T follicular helper cell (primary cell): ENCODE results near the gene AMOT.
"Not testable (repeated sequence)": the region's sequence is repeated elsewhere in the genome, so short reads cannot be mapped to it uniquely, and the experiment has no call there.

Source experiments
- DNase-seq: peaks from one replicate; pipeline ENCODE4 v3.0.0-alpha.2; 2020; ENCODE audit warnings: low read depth
- total RNA-seq, 2 experiments: gene quantifications; one replicate each; lab custom pipeline; 2026; lab: John Stamatoyannopoulos, UW

Gene AMOT, protein sequence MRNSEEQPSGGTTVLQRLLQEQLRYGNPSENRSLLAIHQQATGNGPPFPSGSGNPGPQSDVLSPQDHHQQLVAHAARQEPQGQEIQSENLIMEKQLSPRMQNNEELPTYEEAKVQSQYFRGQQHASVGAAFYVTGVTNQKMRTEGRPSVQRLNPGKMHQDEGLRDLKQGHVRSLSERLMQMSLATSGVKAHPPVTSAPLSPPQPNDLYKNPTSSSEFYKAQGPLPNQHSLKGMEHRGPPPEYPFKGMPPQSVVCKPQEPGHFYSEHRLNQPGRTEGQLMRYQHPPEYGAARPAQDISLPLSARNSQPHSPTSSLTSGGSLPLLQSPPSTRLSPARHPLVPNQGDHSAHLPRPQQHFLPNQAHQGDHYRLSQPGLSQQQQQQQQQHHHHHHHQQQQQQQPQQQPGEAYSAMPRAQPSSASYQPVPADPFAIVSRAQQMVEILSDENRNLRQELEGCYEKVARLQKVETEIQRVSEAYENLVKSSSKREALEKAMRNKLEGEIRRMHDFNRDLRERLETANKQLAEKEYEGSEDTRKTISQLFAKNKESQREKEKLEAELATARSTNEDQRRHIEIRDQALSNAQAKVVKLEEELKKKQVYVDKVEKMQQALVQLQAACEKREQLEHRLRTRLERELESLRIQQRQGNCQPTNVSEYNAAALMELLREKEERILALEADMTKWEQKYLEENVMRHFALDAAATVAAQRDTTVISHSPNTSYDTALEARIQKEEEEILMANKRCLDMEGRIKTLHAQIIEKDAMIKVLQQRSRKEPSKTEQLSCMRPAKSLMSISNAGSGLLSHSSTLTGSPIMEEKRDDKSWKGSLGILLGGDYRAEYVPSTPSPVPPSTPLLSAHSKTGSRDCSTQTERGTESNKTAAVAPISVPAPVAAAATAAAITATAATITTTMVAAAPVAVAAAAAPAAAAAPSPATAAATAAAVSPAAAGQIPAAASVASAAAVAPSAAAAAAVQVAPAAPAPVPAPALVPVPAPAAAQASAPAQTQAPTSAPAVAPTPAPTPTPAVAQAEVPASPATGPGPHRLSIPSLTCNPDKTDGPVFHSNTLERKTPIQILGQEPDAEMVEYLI
- 2.1 to 8.7 reads per million in 2 experiments for total RNA-seq

DNA sequence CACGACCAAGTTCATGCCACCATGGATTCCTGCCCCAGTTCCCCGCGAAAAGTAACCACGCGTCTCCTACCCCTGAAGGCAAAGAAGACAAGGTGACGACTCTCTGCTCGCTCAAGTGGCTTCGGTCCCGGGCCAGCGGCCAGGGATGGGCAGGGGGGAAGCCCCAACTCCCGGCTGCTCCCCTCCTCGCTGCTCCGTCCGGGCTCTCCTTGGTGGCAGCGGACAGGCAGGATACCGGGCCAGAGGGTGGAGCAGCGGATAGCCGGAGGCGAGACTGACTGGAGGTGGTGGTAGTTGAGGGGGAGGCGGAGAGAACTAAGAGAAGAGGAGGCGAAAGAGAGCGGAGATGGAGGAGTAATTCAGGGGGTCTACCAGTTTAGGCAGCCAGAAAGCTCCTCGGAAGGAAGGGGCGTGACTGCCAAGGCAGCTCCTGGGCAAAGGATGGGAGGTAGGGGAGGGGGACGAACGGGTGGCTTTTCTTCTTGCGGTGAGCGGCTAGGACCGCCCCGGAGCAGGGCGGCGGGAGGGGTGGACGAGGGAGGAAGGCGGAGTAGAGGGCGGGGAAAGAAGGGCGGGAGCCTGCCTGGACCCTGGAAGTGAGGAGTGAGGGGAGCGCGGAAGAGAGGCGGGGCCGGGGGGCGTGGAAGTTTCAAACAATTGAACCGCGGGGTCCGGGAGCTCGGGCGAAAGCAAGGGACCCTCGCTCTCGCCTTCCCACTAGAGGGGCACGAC lies at the start of gene AMOT:
TSS of gene AMOT (minus strand) at position 450 of the 732 bp plus-strand sequence. CDS start 17,705 bp downstream, outside the sequence.
- peak; percentile 42 for DNase-seq

DNA sequence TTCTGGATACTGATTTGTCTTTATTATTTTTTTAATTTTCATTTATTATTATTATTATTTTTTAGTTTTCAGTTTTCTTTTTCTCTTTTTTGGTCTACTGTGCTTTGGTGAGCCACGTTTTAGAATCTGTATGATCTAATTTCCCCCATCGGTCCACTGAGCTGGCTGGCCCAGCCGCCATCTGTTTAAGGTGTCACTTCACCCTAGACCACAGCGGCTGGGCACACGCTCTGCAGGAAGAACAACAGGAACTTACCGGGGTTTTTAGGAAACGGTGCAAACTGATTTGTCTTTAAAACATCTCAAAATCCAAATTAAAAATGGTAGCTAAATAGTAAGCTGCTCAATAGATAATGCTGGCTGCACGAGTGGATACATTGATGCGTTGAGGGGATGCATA lies 48.8 kb upstream of the AMOT start:
- no peak for DNase-seq

DNA sequence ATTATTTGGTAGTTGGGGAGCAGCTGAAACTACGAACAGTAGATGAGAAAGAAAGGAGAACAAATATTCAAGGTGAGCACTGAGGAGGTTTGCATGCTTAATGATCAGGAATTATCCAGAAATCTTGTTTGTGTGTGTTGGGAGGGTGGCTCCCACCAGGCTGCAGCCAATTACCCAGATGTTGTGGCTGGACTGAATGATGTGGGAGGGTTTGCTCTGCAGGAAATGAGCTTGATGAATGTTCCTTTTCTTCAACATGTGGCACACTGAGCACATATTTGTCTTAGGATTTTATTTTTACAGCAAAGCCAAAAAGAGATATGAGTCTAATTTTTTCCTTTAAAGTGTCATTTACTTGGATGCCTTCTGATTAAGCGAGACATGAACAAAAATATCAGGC lies 48.3 kb upstream of the AMOT start:
- DNase-seq = no peak

DNA sequence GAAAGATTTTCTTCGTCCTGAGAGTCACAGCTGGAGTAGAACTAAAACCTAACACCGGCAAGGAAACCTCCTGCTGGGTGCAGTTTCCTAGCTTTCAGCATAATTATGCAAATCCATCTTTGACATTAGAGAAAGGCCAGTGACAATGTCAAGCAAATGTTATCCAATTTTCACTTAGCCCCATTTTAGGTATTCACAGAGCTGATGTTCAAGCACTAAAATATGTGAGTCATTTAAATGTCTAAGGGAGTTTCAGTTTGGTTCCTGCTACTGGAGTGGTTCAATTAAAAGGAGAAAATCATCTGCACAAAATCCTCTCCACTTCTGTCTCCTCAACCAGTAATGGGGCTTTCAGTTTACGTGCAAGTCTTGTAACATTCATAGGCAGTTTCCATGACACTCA lies 37.1 kb upstream of the AMOT start:
- DNase-seq = no peak

DNA sequence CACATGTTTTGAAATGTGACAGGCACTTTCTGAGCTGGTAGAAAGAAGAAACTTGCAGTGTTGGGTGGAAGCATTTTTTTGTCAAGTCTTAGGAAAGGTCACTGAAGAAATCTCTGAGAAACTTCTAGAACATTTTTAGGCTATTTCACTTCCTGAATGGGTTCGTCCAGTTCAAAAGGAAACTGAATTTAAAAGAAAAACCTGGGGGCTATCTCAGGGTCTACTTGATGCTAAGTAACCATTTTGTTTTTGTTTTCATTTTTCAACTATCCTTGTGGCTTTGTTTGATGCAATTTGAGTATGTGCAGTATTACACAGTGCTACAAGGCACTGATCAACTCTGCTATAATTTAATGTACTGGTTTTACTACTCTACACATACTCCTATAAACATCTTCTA lies 34.0 kb upstream of the AMOT start:
- no peak for DNase-seq

DNA sequence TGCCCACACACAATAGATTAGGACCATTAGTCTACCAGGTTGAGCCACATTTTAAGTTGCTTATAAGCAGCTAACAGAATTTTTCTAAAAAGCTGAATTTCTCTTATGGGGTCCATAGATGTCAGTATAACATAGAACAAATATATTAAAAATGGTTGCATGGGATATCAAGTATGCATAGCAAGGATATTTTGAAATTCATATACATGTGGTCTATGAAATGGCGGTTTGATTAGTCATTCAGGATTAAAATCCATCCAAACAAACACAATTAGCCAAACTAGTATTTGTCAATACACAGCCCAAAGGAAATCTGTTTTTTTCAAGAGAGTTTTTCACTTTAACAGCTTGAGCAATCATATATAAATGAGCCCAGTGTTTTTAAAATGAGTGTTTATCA lies 33.5 kb upstream of the AMOT start:
- DNase-seq = no peak

DNA sequence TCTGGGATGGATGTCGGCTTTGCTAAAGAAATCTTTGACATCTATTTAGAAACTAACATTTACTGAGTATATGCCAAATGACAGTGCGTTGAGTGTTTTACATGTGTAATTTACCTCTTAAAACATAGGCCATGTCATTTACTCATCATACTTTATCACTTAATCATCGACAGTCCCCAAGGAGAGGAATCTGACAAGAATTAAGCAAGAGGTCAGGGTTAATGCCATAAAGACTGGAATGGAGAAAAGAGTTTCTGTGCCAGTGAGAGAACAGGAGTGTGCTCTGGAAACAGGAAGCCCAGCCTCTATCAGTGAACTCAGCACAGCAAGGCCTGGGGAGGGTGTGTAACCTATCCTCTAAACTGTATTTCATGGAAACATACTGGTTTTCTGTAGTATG lies 28.0 kb upstream of the AMOT start:
- DNase-seq = no peak

DNA sequence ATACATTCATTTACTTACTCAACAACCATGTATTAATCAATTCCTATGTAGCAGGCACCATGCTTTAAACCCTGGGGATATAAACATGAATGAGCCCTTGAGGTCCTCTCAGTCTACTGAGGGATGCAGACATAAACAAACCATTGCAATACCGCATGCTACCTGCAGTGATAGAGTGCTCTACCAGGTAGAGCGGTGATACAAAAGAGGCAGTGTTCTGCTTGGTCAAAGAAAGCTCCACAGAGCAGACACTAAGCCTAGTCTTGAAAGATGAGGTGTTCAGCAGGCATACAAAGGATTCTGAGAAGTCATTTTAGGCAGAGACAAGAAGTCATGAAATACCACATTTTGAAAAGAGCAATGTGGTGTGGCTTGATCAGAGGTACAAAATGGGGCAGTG lies 26.9 kb upstream of the AMOT start:
- no peak for DNase-seq

DNA sequence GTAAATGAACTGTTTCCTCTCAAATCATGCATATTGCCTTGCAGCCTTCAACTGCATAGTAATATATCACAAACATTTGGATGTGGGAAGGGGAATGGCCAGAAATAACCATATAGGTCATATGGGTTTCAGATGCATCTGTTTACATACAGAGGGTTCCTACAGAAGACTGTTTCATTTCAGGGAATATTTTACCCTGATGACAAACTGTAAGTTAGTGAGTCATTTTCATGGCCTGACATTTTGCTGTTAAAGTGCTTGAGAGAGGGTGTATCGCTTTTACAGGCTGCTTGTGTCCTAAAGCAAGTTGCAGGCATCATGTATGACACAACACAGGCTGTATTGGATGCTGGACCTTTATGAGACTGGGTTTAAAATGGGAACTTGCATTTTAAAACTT lies 25.5 kb upstream of the AMOT start:
- DNase-seq = no peak

DNA sequence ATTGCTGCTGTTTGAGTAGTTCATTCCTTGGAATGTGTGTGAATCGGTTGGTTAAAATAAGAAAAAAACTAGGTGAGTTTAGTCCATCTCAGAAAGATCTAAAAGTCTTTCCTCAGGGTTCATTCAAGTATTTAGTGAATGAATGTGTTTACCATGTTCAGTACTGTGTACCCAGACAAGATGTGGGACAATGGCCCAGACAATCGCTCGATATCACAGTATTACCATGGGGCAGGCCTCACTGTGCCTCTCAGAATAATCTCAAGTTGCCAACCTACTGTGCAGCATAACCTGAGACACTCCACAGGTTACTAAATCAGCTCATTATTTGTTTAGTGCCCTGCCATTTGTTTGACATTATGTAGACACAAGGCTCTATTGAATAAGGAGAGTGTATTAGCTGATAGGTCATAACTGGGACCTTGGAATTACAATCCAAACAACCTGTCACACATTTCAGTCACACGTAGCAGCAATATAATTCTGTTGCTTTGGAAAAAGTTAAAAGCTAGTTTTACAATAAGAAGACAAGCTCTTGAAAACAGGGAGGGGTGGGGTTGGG lies 24.9 kb upstream of the AMOT start:
- DNase-seq = no peak

DNA sequence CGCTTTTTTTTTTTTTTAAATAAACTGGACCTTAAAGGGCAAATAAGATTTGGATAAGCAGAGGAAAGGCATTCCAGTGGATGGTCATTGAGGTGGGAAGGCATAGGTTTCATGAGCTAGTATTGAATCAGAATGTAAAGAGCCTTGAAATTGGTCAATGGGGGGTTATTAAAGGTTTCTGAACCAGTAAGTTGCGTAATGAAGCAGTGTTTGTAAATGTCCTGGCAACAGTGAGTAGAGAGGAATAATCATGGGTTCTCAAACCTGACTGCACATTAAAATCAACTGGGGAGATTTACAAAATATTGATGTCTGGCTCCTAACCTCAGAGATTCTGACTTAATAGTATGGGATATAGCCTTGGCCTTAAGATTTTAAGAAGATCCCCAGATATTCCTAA lies 23.2 kb upstream of the AMOT start:
- DNase-seq = no peak

DNA sequence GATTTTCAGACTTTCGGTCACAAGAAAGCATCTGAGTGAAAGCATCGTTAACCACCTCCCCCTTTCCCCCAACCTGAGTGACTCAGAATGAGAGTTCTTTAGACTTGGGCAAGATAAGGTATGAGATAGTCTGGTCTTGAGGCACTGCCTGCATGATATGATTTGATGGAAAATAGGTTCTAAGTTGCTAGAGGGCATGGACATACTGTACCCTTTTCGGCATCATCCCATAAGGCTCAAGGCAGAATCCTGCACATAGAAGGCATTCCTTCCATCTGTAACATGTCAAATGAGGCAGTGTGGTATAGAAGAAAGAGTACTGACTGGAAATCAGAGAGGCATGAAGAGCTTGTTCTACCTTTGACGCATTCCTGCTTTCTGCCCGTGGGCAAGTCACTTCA lies 16.8 kb upstream of the AMOT start:
- no peak for DNase-seq

DNA sequence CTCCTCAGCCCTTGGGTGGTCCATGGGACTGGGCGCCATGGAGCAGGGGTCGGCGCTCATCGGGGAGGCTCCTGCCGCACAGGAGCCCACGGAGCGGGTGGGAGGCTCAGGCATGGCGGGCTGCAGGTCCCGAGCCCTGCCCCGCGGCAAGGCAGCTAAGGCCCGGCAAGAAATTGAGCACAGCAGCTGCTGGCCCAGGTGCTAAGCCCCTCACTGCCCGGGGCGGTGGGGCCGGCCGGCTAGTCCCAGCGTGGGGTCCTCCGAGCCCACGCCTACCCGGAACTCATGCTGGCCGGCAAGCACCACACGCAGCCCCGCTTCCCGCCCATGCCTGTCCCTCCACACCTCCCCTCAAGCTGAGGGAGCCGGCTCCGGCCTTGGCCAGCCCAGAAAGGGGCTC lies 14.3 kb upstream of the AMOT start:
- not testable (repeated sequence) for DNase-seq

DNA sequence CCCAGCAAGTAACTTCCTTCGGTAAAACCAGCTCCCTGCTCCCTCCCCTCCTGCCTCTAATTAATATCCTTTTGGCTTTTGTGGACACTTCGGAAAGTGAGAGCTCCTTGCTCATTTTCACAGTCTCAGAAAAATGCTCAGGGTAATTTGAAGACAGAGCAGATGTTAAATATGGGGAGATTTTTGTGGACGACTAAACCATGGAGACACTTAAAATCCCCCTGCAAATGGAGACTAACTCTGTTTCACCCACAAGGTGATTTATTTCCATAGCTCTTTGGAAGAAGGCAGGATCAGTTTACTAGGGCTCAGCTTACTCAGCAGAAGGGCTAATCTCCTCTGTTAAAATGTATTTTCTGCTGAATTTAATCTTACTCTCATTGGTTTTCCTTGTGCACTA lies 12.2 kb upstream of the AMOT start:
- no peak for DNase-seq

DNA sequence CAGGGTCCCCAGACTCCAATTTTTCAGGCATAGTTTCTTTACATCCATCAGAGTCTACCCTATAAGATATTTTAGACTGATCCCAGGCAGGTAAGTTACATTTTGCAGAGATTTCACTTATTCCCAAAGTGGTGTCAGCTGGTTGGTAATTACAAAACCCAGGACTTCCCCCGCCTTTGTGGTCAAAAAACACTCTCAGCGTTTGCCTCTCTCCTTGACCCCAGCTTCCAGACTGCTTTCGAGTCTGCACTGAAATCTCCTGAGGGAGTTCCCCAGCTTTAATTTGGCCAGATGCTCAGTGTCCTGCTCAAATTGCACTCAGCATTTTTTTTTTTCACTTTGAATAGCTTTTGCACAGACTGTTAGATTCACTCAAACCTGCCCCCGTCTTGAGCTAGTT lies 11.2 kb upstream of the AMOT start:
- no peak for DNase-seq

DNA sequence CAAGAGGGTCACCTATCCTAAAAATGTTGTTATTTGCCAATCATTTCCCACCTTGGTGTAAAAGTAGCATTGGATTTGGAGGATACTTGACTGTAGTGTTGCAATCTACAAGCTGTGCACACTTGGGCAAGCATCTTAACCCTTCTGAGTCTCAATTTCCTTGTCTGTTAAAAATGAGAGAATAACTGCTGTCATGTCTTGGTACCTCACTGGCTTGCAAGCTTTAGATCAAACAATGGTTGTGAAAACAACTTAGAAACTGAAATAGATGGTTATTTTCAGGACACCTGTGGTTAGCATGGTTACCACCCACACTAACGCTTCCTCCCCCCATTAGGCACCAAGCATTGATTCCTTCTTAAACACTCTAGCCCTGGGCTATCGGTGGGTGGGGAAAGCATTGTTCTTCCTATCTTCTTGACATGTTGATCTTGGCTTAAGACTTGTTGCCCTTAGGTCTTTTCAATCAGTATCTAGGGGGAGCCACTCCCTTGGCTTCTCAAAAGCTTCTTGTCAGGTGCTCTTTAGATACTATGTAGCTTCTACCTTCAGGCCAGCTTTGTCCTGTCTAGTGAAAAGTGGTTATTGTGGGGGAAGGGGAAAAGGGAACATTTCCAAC lies 10.6 kb upstream of the AMOT start:
- DNase-seq = no peak

DNA sequence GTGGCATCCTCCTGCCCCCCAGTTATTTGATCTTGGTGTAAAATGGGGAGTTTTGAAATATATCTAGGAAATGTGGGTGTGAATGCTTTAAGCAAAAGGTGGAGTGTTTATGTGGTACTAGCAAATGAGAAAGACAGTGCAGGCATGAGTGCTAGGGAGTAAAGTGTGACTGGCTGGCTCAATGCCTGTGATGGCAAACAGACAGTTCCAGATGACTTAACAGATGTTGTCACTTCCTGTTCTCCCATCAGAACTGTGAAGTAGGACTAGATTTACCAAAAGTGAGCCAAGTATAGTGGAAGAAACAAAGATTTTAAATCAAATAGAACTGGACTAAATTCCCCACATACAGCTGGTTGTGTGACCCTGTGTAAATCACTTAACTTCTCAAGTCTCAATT lies 8.4 kb upstream of the AMOT start:
- no peak for DNase-seq

DNA sequence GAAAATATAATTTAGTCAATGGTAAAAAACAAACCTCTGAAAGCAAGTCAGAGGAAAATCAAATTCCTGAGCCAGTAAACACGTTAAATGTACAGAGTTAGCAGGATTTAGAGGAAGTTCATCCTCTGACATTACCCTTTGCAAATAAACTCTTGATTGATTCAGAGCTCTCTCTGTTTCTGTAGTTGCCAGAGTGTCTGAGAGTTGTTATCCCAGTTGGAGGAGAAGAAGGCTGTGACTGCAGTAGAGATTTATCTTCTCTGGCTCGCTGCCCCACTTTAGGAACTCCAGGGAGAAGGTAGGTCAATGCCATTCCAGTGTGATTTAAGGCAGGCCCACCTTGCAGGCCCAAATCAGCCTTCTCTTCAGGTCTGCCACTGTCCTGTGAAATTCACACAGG lies 6.2 kb upstream of the AMOT start:
- no peak for DNase-seq

DNA sequence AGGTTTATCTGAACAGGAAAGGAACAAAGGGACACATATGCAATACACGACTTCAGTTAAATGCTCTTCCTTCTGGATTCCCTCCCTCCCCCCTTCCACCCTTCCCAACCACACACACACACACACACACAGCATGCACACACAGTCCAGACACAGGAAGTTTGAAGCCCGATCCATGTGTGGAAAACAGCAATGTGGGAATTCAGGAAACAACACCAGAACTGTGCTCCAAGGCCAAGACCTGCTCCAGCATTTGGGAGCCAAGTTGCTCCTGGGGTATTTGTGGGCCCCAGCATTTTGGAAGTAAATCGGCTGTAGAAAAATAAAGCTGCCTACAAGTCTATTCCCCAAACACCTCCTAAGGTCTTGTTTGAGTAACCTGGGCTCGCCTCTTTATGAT lies 5.6 kb upstream of the AMOT start:
- no peak for DNase-seq

DNA sequence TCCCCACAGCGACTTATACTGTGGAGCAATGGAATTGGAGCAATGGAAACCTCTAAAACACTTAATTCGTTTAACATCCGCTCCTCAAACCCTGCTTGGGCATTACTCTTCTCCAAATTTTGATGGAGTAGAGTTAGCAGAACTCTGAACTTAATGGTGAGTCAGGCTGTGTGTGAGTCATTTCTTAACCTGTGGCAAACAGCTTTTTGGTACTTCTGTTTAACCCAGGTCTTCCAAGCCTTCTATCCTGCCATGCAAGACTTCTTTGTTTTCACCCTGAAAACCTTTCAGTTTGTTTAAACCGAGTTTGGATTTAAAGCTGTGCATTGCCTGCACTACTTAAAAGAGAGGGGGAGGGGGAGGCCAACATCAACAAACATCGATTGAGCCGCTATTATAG lies 3.6 kb upstream of the AMOT start:
- no peak for DNase-seq

DNA sequence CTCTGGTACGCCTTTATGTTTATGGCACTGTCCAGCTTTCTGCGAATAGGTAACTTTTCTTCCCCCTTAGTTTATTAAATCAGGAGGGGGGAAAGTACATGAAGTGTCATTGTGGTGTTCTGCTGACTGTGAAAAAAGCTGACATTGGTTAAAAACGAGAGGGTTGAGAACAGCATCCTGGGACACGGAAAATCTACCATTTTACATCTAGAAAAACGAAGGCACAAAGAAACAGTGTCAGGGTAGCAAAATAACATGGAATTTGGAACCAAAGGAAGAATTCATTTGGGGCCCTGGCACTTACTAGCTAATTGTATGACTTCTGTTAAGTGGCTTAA lies 1.2 kb upstream of the AMOT start:
- DNase-seq = no peak
